Activated CD8-positive, alpha-beta memory T cell treated with anti-CD3 and anti-CD28 coated beads for 24 hours (primary cell): Measurements from ENCODE around the gene OPCML.

ENCODE experiments used
- DNase-seq: peaks from one replicate; pipeline ENCODE4 v3.0.0-alpha.2; 2020

Gene OPCML

GRCh38 chr11:132686886-132687285 is 845.4 kb downstream of the OPCML start:
- DNase-seq, result no peak

DNA sequence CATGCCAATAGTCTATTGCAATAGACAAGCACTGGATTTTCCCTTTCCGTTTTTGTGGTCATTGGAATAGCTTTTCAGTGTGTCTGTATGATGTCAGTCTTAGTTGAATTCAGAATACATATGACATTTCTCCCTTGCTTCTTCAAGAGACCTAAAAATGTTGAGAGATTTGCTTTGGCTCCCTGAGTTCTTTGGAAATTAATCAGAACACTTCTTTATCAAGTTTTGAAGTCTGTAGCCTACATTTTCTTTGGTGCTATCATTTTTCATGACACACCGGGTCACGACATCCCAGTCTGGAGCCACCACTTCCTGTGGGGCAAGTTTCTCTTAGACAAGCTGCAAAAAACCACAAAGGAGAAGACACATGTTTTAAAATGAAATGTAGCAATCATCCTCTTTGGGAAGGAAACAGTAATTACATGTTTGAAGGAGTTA is 847.1 kb downstream of the OPCML start:
- no peak for DNase-seq

DNA sequence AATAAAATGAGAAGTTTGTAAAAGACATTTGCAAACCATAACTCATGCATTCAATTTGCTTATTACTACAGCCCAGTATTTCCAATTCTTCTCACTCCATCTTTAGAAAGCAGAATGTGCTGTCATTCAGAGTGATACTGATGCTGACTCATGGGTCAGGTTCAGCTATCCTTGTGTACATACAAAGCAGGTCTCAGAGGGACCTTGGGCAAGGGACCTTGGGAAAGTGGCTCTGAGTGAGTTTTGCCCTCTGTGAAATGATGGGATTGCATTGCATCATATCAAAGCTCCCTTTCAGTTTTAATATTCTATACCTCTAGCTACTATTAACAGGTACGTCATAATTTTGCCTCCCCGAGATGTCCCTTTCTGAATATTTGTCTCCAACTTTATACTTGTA is 848.7 kb downstream of the OPCML start:
- no peak for DNase-seq

DNA sequence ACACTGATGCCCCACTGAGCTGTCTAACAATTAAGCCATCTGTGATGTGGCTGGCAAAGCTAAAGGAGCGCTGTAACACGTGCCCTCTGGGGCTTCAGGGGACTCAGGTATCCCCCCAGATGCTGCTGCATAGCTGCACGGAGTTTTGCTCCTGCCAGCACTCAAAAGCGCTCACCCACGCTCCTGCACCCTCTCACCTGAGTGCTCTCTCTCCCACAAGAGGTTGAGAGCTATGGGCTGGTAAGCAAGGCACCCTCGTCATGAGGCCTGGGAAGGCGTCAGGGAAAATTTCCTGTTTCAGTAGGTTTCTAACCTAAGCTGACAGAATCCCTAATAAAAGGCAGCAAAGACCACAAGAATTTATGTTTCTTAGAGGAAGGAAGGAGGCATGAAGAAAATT is 850.3 kb downstream of the OPCML start:
- DNase-seq, result no peak

DNA sequence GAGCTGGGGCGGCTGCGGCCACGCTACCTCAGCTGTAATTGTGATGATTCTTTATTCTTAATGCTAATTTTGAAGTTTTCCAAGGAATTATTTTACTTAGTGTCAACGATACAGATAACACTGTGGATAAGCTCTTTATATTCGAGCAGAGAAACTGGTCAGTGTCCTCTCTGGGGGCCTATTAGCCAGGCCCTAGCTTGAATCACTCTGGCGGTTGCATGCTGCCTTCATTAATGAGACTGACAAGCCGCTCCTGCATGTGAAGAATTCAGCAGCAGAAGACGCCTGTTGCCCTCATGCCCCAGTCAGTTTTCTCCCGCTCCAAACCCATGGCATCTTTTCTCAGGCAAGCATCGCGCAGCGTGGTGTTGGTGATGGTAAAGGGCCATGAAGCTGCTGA is 851.7 kb downstream of the OPCML start:
- no peak for DNase-seq

- no peak for DNase-seq
Measured at GRCh38 chr11:132674151-132674550, 858.1 kb downstream of the OPCML start.

GRCh38 chr11:132671851-132672370 is 860.4 kb downstream of the OPCML start:
- no peak for DNase-seq

DNA sequence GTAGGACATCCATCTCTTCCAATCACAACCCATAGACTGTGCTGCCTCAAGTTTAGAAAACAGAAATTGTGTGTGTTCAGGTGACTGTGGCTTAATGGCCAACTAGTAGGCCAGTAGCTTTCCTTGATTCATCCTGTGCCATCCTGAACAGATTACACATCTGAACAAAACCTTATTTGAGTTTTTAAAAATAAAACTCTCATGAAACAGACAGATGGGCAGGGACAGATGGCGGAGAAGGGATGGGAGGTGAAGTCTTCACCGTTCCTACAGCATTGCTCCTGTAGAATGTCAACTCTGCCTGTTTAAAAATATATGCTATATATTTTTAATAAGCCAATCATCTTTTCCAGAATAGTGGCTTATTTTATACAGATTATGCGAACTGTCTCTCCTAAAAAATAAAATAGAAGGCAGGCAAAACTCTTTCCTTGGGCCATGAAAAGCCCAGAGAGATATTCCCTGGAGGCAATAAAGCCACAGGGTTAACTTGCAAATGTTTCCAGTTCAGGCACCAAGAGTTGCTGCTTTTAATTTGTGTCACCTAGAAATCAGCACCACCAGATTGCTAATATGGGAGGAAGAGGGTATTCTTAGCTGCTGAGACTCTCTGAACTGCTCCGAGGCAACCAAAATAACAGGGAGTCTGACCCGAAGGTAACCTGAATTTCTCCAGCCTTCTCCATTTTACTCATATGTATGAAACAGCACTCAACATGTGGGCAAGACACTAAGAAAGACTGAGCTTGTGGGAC is 861.2 kb downstream of the OPCML start:
- DNase-seq, result no peak

DNA sequence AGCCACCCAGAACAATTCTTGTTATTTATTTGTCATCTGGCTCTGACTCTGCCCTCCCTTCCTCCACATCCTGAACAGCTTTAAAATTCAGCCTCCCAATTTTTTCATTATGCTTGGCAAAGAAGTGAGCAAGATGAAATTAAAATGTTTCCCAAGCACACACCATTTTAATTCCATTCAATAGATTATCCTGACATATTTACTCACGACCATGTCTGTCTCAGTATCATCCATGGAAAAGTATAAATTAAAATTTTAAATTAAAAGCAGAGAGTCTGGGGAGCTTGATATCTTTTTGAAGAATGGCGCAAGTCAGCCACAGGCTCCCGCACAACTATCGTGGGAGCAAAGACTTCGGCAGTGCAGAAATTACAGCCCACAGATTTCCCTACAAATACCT is 862.4 kb downstream of the OPCML start:
- DNase-seq, result no peak

DNA sequence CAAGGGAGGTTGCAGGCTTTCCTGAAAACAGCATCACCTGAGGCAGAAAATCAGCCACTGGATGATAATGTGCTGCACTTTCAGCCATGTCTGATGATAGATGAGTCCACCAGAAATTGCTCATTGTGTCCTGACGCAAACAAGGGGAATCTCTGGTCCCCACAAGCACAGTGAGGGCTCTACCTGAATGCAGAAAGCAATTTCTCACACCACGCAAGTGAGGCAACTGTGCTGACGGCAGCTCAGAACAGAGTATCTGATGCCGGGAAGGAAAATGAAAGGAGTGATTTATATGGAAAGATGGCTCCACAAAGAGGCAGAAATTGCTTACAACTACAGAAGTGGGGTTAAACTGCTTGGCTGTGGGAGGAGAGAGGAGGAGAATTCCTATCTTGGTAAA is 867.1 kb downstream of the OPCML start:
- no peak for DNase-seq

DNA sequence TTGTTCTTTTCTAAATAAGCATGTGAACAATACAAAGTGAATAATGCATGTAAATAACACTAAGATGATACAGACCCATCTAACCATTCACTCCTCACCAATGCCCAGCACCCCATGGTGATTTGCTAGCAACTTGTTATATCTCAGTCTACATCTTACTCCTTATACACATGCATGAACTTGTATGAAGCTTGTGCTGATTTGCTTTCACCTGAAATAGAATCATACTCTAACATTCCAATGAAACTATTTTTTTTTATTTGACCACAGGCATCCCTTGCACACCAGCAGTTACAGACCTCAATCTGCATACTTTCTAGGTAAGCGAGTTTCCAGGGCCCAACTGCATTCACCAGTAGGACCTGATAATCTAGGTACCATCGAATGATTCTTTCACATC is 873.6 kb downstream of the OPCML start:
- no peak for DNase-seq

- no peak for DNase-seq
Measured at GRCh38 chr11:132658004-132658403, 874.3 kb downstream of the OPCML start.

- DNase-seq, result no peak
Measured at GRCh38 chr11:132655187-132655855, 877.0 kb downstream of the OPCML start.

- no peak for DNase-seq
Measured at GRCh38 chr11:132653237-132653636, 879.1 kb downstream of the OPCML start.

GRCh38 chr11:132650969-132651720 is 881.2 kb downstream of the OPCML start:
- no peak for DNase-seq

DNA sequence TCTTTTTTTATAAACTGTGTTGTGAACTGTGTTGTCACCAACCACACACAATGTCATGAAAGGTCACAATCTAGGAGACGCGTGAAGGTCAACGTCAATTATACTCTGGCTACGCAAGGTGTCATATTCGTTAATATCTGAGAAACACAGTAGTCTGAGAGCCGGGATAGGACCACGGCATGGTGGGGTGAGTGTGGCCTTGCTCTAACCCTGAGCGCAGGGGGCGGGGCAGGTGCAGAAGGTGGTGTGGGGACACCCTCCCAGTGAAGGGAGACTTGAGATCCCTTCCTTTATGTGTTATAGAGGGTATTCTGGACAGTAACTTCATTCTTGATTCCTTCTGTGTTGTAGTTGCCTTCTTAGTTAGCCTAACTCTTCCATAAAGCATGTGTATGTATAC is 883.0 kb downstream of the OPCML start:
- DNase-seq, result no peak

GRCh38 chr11:132648851-132649250 is 883.5 kb downstream of the OPCML start:
- no peak for DNase-seq

DNA sequence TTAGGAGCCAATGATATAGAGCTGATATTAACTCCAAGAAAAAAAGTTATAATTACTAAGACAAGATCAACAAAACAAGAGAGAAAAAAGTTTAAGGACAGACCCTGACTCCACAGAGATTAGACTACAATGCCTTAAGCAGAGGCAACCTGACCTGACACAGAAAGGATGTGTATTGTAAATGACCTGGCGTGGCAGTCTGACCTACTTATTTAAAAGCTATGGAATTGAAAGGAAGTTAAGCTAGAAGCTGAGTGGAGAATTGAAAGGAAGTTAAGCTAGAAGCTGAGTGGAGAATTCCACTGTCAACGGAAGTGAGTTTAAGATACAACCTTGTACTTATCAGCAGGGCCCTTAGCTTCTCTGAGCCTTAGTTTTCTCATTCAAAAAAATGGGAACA is 885.4 kb downstream of the OPCML start:
- no peak for DNase-seq

GRCh38 chr11:132644520-132645239 is 887.6 kb downstream of the OPCML start:
- DNase-seq, result no peak

DNA sequence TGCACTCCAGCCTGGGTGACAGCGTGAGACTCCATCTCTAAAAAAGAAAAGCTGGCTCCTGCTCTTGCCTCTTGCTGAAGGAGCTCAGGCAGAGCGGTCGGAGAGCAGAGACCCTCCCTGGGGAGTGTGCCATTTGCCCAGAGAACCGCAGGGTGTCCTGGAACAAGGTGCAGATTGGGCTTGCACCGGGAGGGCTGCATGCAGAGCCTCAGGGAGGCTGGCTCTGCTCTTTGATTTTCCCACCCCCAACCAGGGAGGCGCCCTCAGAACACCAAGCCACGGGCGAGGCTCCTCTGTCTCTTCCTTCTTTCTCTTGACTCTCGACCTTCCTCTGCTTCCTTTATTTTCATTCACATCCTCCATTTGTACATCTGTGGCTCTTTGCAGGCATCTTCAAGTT is 889.1 kb downstream of the OPCML start:
- no peak for DNase-seq

- DNase-seq, result no peak
Measured at GRCh38 chr11:132640952-132641351, 891.3 kb downstream of the OPCML start.

- DNase-seq, result no peak
Measured at GRCh38 chr11:132639986-132640385, 892.3 kb downstream of the OPCML start.

- no peak for DNase-seq
Measured at GRCh38 chr11:132639403-132639802, 892.9 kb downstream of the OPCML start.
